T-cell (primary cell): ENCODE measurements around the gene STXBP5. TPM values are rescaled to one million over a fixed set of nuclear protein-coding genes. Genes with fewer than 3 reads are reported as not detected.

Experiments used
- ATAC-seq, 4 experiments: fragments of 200-7000 bp in 3 of 4; fragments of 150-1000 bp in 1 of 4; cut with Tn5 transposase; replicated peaks in 1 of 4; 1 replicate in 3 of 4; 2 replicates in 1 of 4; pipeline ENCODE4 v1.10.0; 2021; ENCODE audit warnings: moderate library complexity in 3 of 4, mild to moderate bottlenecking in 2 of 4, moderate number of reproducible peaks in 1 of 4
- CTCF ChIA-PET, 2 donors: fragments of 300-600 bp; sonication (Branson Sonifier 250); formaldehyde crosslinking; loops; one replicate each; lab custom pipeline; 2022; ENCODE audit warnings: antibody characterized with exemption in 2 of 2; lab: Charles Lee
- POLR2A ChIA-PET, 2 donors: fragments of 300-600 bp; sonication (Branson Sonifier 250); formaldehyde crosslinking; loops; one replicate each; lab custom pipeline; 2022; ENCODE audit warnings: antibody characterized with exemption in 2 of 2; lab: Charles Lee
- DNase-seq, 35 experiments: peaks; one replicate each; pipeline versions ENCODE4 v3.0.0 to v3.0.0-alpha.2; 2013 to 2023
- H3K27ac ChIP-seq: one replicate; pipeline ENCODE4 v1.5.1; 2013; ENCODE audit warnings: low read length
- H3K27me3 ChIP-seq, 2 experiments: replicated peaks in 1 of 2; 1 replicate in 1 of 2; 2 replicates in 1 of 2; pipeline versions ENCODE4 v1.6.1 to v1.7.0; 2013; ENCODE audit warnings: low read length in 1 of 2, mixed read lengths in 1 of 2; ENCODE audit not compliant: control insufficient read depth in 2 of 2, insufficient read depth in 2 of 2; ENCODE audit errors: extremely low read depth in 1 of 2
- H3K36me3 ChIP-seq, 2 donors: 1 replicate in 1 of 2; 2 replicates in 1 of 2; pipeline versions ENCODE4 v1.6.1 to v1.7.0; 2013; ENCODE audit warnings: low read length in 1 of 2; ENCODE audit not compliant: control insufficient read depth in 2 of 2, insufficient read depth in 1 of 2; ENCODE audit errors: extremely low read depth in 1 of 2
- H3K4me1 ChIP-seq, 2 experiments: 1 replicate in 1 of 2; 2 replicates in 1 of 2; pipeline versions ENCODE4 v1.6.1 to v1.7.0; 2013; ENCODE audit warnings: low read length in 2 of 2, mixed read lengths in 1 of 2; ENCODE audit not compliant: insufficient read depth in 2 of 2, control insufficient read depth in 1 of 2; ENCODE audit errors: extremely low read depth in 1 of 2
- H3K4me3 ChIP-seq, 2 donors: 1 replicate in 1 of 2; 2 replicates in 1 of 2; pipeline versions ENCODE4 v1.5.1 to v1.7.0; 2013; ENCODE audit warnings: mild to moderate bottlenecking in 2 of 2, low read length in 1 of 2, moderate library complexity in 1 of 2; ENCODE audit not compliant: control insufficient read depth in 1 of 2; ENCODE audit errors: extremely low read depth in 1 of 2
- H3K9me3 ChIP-seq: 2 replicates; pipeline ENCODE4 v1.7.0; 2013
- H3K27ac Mint-ChIP-seq, 2 donors: one replicate each; pipeline ENCODE4 v1.8.0; 2020 to 2021; ENCODE audit warnings: mild to moderate bottlenecking in 2 of 2, mixed read lengths in 2 of 2
- H3K27me3 Mint-ChIP-seq, 2 donors: one replicate each; pipeline ENCODE4 v1.8.0; 2021 to 2022; ENCODE audit warnings: mixed read lengths in 2 of 2
- H3K36me3 Mint-ChIP-seq: one replicate; pipeline ENCODE4 v1.8.0; 2021; ENCODE audit warnings: mixed read lengths
- H3K4me1 Mint-ChIP-seq, 3 donors: one replicate each; pipeline ENCODE4 v1.8.0; 2020 to 2022; ENCODE audit warnings: mixed read lengths in 3 of 3, mild to moderate bottlenecking in 1 of 3
- H3K4me3 Mint-ChIP-seq, 3 donors: one replicate each; pipeline ENCODE4 v1.8.0; 2020 to 2022; ENCODE audit warnings: mild to moderate bottlenecking in 3 of 3, mixed read lengths in 3 of 3, moderate library complexity in 3 of 3
- H3K9me3 Mint-ChIP-seq, 3 donors: one replicate each; pipeline ENCODE4 v1.8.0; 2020 to 2022; ENCODE audit warnings: mixed read lengths in 3 of 3
- WGBS: methylation state at CpG from one replicate; pipeline ENCODE4 v1.1.5; 2013; ENCODE audit warnings: missing lambda C conversion rate; ENCODE audit not compliant: insufficient coverage; 5-methylcytosine and 5-hydroxymethylcytosine counted together
- total RNA-seq, 35 experiments: library from RNA in 6 of 35; stranded (reverse) in 6 of 35; fragments of 120-200 nt in 1 of 35; gene quantifications; one replicate each; pipeline versions ENCODE4 v1.2.1 to v1.2.4 and lab custom pipeline; 2013 to 2026

The STXBP5 gene
- total RNA-seq, 5 donors from 2014 or later (not counting 1 experiment from before 2014, with no cell fraction given), result 24.1 to 35.4 (median 27.8) TPM

GRCh38 chr6:147159536-147160374 is 44.5 kb upstream of the STXBP5 start:
- H3K4me3 Mint-ChIP-seq, result no peak overlapping the region
- Histone ChIP-seq H3K4me1 (no peaks in the 10 kb centered on the region), H3K36me3 (no peaks in the 10 kb centered on the region), H3K27ac (no peak overlapping the region), H3K27me3 (no peaks in the 10 kb centered on the region), H3K9me3 (no peaks in the 10 kb centered on the region), H3K4me3 (no peak overlapping the region)
- no peaks in the 10 kb centered on the region for H3K9me3 Mint-ChIP-seq
- peaks cover 0 to 8% (median 0%) of the 10 kb centered on the region in 3 donors for H3K4me1 Mint-ChIP-seq
- H3K27ac Mint-ChIP-seq, result no peak overlapping the region
- no peak for ATAC-seq
- peaks cover 0 to 7% of the 10 kb centered on the region in 2 donors for H3K27me3 Mint-ChIP-seq
- ChIA-PET CTCF (no interaction called here), POLR2A (interaction anchor here in 1 of 2 donors (0.5 kb wide), 1 partner anchor 259 kb away, joined by 5 read pairs; no protein-coding TSS in a partner anchor)
- H3K36me3 Mint-ChIP-seq, result no peaks in the 10 kb centered on the region
- no peak for DNase-seq
- WGBS, result 100% methylated on average over 1 of the region's 2 CpGs

- H3K36me3 ChIP-seq, result no peaks in the 10 kb centered on the region
- DNase-seq (no peak), ATAC-seq (no peak)
- H3K27me3 ChIP-seq, result no peaks in the 10 kb centered on the region
- ChIA-PET POLR2A (no interaction called here), CTCF (no interaction called here)
- no peak overlapping the region for H3K27ac ChIP-seq
- H3K4me3 ChIP-seq, result no peak overlapping the region
- no peaks in the 10 kb centered on the region for H3K9me3 Mint-ChIP-seq
- no peaks in the 10 kb centered on the region for H3K36me3 Mint-ChIP-seq
- no CpG with 5 or more reads among the region's 1 CpG for WGBS
- no peak overlapping the region for H3K4me3 Mint-ChIP-seq
- H3K27me3 Mint-ChIP-seq, result peaks cover 0 to 7% of the 10 kb centered on the region in 2 donors
- no peaks in the 10 kb centered on the region for H3K9me3 ChIP-seq
- no peaks in the 10 kb centered on the region for H3K4me1 ChIP-seq
- H3K27ac Mint-ChIP-seq, result no peak overlapping the region
- peaks cover 0 to 8% (median 0%) of the 10 kb centered on the region in 3 donors for H3K4me1 Mint-ChIP-seq
These were observed 43.6 kb upstream of the STXBP5 start for GRCh38 chr6:147160593-147160992.

GRCh38 chr6:147161253-147161973 is 42.8 kb upstream of the STXBP5 start:
- 100% methylated on average over 1 of the region's 4 CpGs for WGBS
- H3K4me1 Mint-ChIP-seq, result peaks cover 0 to 2% (median 0%) of the 10 kb centered on the region in 3 donors
- no peak overlapping the region for H3K4me3 Mint-ChIP-seq
- Histone ChIP-seq H3K27me3 (no peaks in the 10 kb centered on the region), H3K27ac (no peak overlapping the region), H3K4me1 (no peaks in the 10 kb centered on the region), H3K4me3 (no peak overlapping the region), H3K9me3 (no peaks in the 10 kb centered on the region), H3K36me3 (no peaks in the 10 kb centered on the region)
- ChIA-PET CTCF (no interaction called here), POLR2A (no interaction called here)
- H3K27ac Mint-ChIP-seq, result no peak overlapping the region
- H3K9me3 Mint-ChIP-seq, result no peaks in the 10 kb centered on the region
- no peak for ATAC-seq
- peaks cover 0 to 7% of the 10 kb centered on the region in 2 donors for H3K27me3 Mint-ChIP-seq
- DNase-seq, result no peak
- no peaks in the 10 kb centered on the region for H3K36me3 Mint-ChIP-seq

- H3K4me3 ChIP-seq, result no peak overlapping the region
- CTCF ChIA-PET, result no interaction called here
- POLR2A ChIA-PET, result no interaction called here
- Mint-ChIP-seq H3K27me3 (peaks cover 0 to 5% of the 10 kb centered on the region in 2 donors), H3K9me3 (no peaks in the 10 kb centered on the region), H3K4me1 (no peaks in the 10 kb centered on the region), H3K36me3 (no peaks in the 10 kb centered on the region), H3K27ac (no peak overlapping the region), H3K4me3 (no peak overlapping the region)
- ATAC-seq (no peak), DNase-seq (no peak)
- WGBS, result no CpG with 5 or more reads among the region's 4 CpGs
- no peak overlapping the region for H3K27ac ChIP-seq
- no peaks in the 10 kb centered on the region for H3K4me1 ChIP-seq
- H3K27me3 ChIP-seq, result no peaks in the 10 kb centered on the region
- no peaks in the 10 kb centered on the region for H3K36me3 ChIP-seq
- no peaks in the 10 kb centered on the region for H3K9me3 ChIP-seq
These were observed 42.2 kb upstream of the STXBP5 start for GRCh38 chr6:147161974-147162495.

GRCh38 chr6:147164761-147165160 is 39.5 kb upstream of the STXBP5 start:
- Mint-ChIP-seq H3K36me3 (no peaks in the 10 kb centered on the region), H3K27ac (no peak overlapping the region), H3K4me1 (peaks cover 0 to 2% (median 0%) of the 10 kb centered on the region in 3 donors), H3K9me3 (no peaks in the 10 kb centered on the region), H3K27me3 (peaks cover 0 to 2% of the 10 kb centered on the region in 2 donors), H3K4me3 (no peak overlapping the region)
- Histone ChIP-seq H3K27me3 (no peaks in the 10 kb centered on the region), H3K27ac (no peak overlapping the region), H3K4me1 (no peaks in the 10 kb centered on the region), H3K9me3 (no peaks in the 10 kb centered on the region), H3K36me3 (no peaks in the 10 kb centered on the region), H3K4me3 (no peak overlapping the region)
- ATAC-seq (no peak), DNase-seq (no peak)
- POLR2A ChIA-PET, result no interaction called here
- CTCF ChIA-PET, result no interaction called here

- Histone ChIP-seq H3K9me3 (no peaks in the 10 kb centered on the region), H3K4me1 (no peaks in the 10 kb centered on the region), H3K27me3 (no peaks in the 10 kb centered on the region), H3K4me3 (no peak overlapping the region), H3K27ac (no peak overlapping the region), H3K36me3 (no peaks in the 10 kb centered on the region)
- H3K4me1 Mint-ChIP-seq, result peaks cover 0 to 2% (median 0%) of the 10 kb centered on the region in 3 donors
- H3K36me3 Mint-ChIP-seq, result no peaks in the 10 kb centered on the region
- H3K27me3 Mint-ChIP-seq, result no peaks in the 10 kb centered on the region
- ATAC-seq (no peak), DNase-seq (no peak)
- H3K4me3 Mint-ChIP-seq, result no peak overlapping the region
- POLR2A ChIA-PET, result no interaction called here
- CTCF ChIA-PET, result no interaction called here
- H3K27ac Mint-ChIP-seq, result no peak overlapping the region
- no peaks in the 10 kb centered on the region for H3K9me3 Mint-ChIP-seq
- 76% methylated on average over 2 of the region's 2 CpGs for WGBS
These were observed 37.8 kb upstream of the STXBP5 start for GRCh38 chr6:147166360-147166944.
